ENCODE data around the gene TRIM62.

The TRIM62 gene

GRCh38 chr1:33173091-33173490 is 8.8 kb downstream of the TRIM62 start:
- TF ChIP-seq FOXP2 (optimal IDR thresholded peaks at IDR 0.05; ENCODE audit: borderline replicate concordance, extremely low read depth, extremely low read length, insufficient read depth) (no peak), POLR2AphosphoS5 (IDR thresholded peaks at IDR 0.05; ENCODE audit: low read depth, low read length) (no peak), TAF1 (IDR thresholded peaks at IDR 0.05; ENCODE audit: borderline replicate concordance, insufficient read depth, low read length) (no peak), REST (IDR thresholded peaks at IDR 0.05; ENCODE audit: insufficient read depth in 1 of 2, low read depth in 2 of 2, low read length in 2 of 2) (no peak), SIN3A (IDR thresholded peaks at IDR 0.05; ENCODE audit: borderline replicate concordance, insufficient read depth, low read length) (no peak)

GRCh38 chr1:33171977-33172813 is 9.6 kb downstream of the TRIM62 start:
- TF ChIP-seq TAF1 (IDR thresholded peaks at IDR 0.05; ENCODE audit: borderline replicate concordance, insufficient read depth, low read length): no peak
- no peak for TF ChIP-seq REST (IDR thresholded peaks at IDR 0.05; ENCODE audit: insufficient read depth in 1 of 2, low read depth in 2 of 2, low read length in 2 of 2)
- no peak for TF ChIP-seq POLR2AphosphoS5 (IDR thresholded peaks at IDR 0.05; ENCODE audit: low read depth, low read length)
- TF ChIP-seq SIN3A (IDR thresholded peaks at IDR 0.05; ENCODE audit: borderline replicate concordance, insufficient read depth, low read length): no peak
- no peak for TF ChIP-seq FOXP2 (optimal IDR thresholded peaks at IDR 0.05; ENCODE audit: borderline replicate concordance, extremely low read depth, extremely low read length, insufficient read depth)

- TF ChIP-seq TAF1 (IDR thresholded peaks at IDR 0.05; ENCODE audit: borderline replicate concordance, insufficient read depth, low read length): no peak
- TF ChIP-seq FOXP2 (optimal IDR thresholded peaks at IDR 0.05; ENCODE audit: borderline replicate concordance, extremely low read depth, extremely low read length, insufficient read depth): no peak
- no peak for TF ChIP-seq POLR2AphosphoS5 (IDR thresholded peaks at IDR 0.05; ENCODE audit: low read depth, low read length)
- TF ChIP-seq REST (IDR thresholded peaks at IDR 0.05; ENCODE audit: insufficient read depth in 1 of 2, low read depth in 2 of 2, low read length in 2 of 2): no peak
- no peak for TF ChIP-seq SIN3A (IDR thresholded peaks at IDR 0.05; ENCODE audit: borderline replicate concordance, insufficient read depth, low read length)
Measured at GRCh38 chr1:33170351-33171274, 11.2 kb downstream of the TRIM62 start.

- TF ChIP-seq FOXP2 (optimal IDR thresholded peaks at IDR 0.05; ENCODE audit: borderline replicate concordance, extremely low read depth, extremely low read length, insufficient read depth): no peak
Measured at GRCh38 chr1:33169290-33170055, 12.4 kb downstream of the TRIM62 start.
